Heart right ventricle (tissue), 16 donors: Measurements from ENCODE around the gene PPEF2. TPM values are rescaled to one million over a fixed set of nuclear protein-coding genes. Genes with fewer than 3 reads are reported as not detected.
A peak's percentile ranks its signal among the peaks of the same experiment; 100 is the strongest.
"Not testable (repeated sequence)": the region's sequence is repeated elsewhere in the genome, so short reads cannot be mapped to it uniquely, and the experiment has no call there.

Source experiments
- ATAC-seq, 8 donors: fragments of 200-7000 bp; cut with Tn5 transposase; one replicate each; pipeline ENCODE4 v1.9.1; 2020; ENCODE audit warnings: mild to moderate bottlenecking in 8 of 8, moderate library complexity in 8 of 8, moderate number of reproducible peaks in 1 of 8
- DNase-seq, 2 donors: peaks; one replicate each; pipeline ENCODE4 v3.0.0-alpha.2; 2020
- H3K27ac ChIP-seq, 10 donors: fragments of 200-600 bp; sonication (generic) in 2 of 10; one replicate each; pipeline versions ENCODE4 v1.5.0 to v1.8.0; 2020 to 2022; ENCODE audit warnings: mild to moderate bottlenecking in 3 of 10
- H3K27me3 ChIP-seq, 7 donors: fragments of 200-600 bp; one replicate each; pipeline ENCODE4 v1.8.0; 2021 to 2022; ENCODE audit warnings: mild to moderate bottlenecking in 2 of 7
- H3K36me3 ChIP-seq, 9 donors: fragments of 200-600 bp; sonication (generic) in 1 of 9; one replicate each; pipeline versions ENCODE4 v1.5.0 to v1.8.0; 2020 to 2022; ENCODE audit warnings: mild to moderate bottlenecking in 2 of 9
- H3K4me1 ChIP-seq, 9 donors: fragments of 200-600 bp; sonication (generic) in 1 of 9; one replicate each; pipeline versions ENCODE4 v1.5.0 to v1.8.0; 2020 to 2022; ENCODE audit warnings: mild to moderate bottlenecking in 4 of 9
- H3K4me3 ChIP-seq, 10 donors: fragments of 200-600 bp; sonication (generic) in 2 of 10; one replicate each; pipeline versions ENCODE4 v1.5.0 to v1.8.0; 2020 to 2022; ENCODE audit warnings: mild to moderate bottlenecking in 7 of 10, moderate library complexity in 2 of 10
- H3K9me3 ChIP-seq, 11 donors: fragments of 200-600 bp in 10 of 11; sonication (generic) in 2 of 11; one replicate each; pipeline versions ENCODE4 v1.5.0 to v1.8.0; 2013 to 2022; ENCODE audit warnings: mild to moderate bottlenecking in 2 of 11, control low read depth in 1 of 11, moderate library complexity in 1 of 11
- WGBS, 2 donors: extraction: QIAGEN DNeasy Blood & Tissue Kit; methylation state at CpG; one replicate each; pipeline ENCODE4 v1.1.7; 2013; ENCODE audit warnings: inconsistent platforms in 1 of 2; 5-methylcytosine and 5-hydroxymethylcytosine counted together
- intact Hi-C, 10 donors: fragments of 100-400 bp; cut with DNase I; formaldehyde crosslinking; loops; one replicate each; pipeline versions ENCODE4 v1.11.1 to v1.14.2; 2022
- polyA plus RNA-seq, 2 donors: library from polyadenylated mRNA; stranded (reverse); fragments of 200-250 nt; gene quantifications; one replicate each; pipeline ENCODE4 v1.2.3, GENCODE V29; 2013
- total RNA-seq, 10 donors: library from RNA; stranded (reverse); fragmentation: NEBNext Ultra II Directional in 3 of 10; extraction: Animal tissue kit (Norgen Biotek cat#: 25700) in 3 of 10; gene quantifications; one replicate each; pipeline versions ENCODE4 v1.2.1 to v1.2.4, GENCODE V29; 2021 to 2023
- TF ChIP-seq, protein P1 (sequence below), 9 donors: fragments of 200-600 bp; sonication (generic) in 2 of 9; IDR thresholded peaks; one replicate each; pipeline versions ENCODE4 v1.5.0 to v1.8.0; 2021 to 2022; ENCODE audit warnings: antibody characterized with exemption in 9 of 9, mild to moderate bottlenecking in 5 of 9, moderate library complexity in 1 of 9
- donor health status: Arrhythmogenic right ventricular cardiomyopathy.
- donor health status: ischemic (EF 13 %, LVEDD 7.1; RV severe dilation, severe dysfunction).
- donor health status: healthy with polysubstance abuse.
- donor health status: DM: no; HTN: yes; CAD: no.
- donor health status: DM: no; HTN: no; CAD: no.
- donor health status: ischemic (EF 25% LVEDD 6.9; RV normal size, moderate dysfunction).
- donor health status: ischemic (EF 25% LVEDD 5.7; RV mildly dilated, moderate dysfunction).
- donor health status: healthy.
- donor health status: DM: yes; HTN: yes; CAD: no.
- donor health status: Ischemic cardiomyopathy.
- donor health status: ischemic (EF 35%, LVEDD 5.7; RV mildly dilated, moderate dysfunction).
- donor health status: nonischemic (EF 11% LVEDD 7.7; RV severe dilation, severe dysfunction).
- donor health status: DM: yes; HTN: yes; CAD: no.
- donor health status: PGD.
- donor health status: ischemic (EF 29% LVEDD 5.4; RV normal size, mild dysfunction).
- donor health status: nonischemic (EF 23%, LVEDD 6.1; RV moderate dilation, normal function).

Gene PPEF2
- total and polyA plus RNA-seq, 12 donors: not detected

- peaks cover 0 to 13% (median 0%) of the 10 kb centered on the region in 9 donors for H3K4me1 ChIP-seq
- ATAC-seq (no peak), DNase-seq (peak in 1 of 2 donors; percentile 10)
- intact Hi-C loops: loop anchor here in 4 of 10 donors (5.0 to 10.0 kb wide), 3 partner anchors 145 to 155 kb away; partner anchors contain the start of gene ART3 (in 2 of the 4)
- H3K9me3 ChIP-seq: no peaks in the 10 kb centered on the region
- peaks cover 0 to 87% (median 11%) of the 10 kb centered on the region in 9 donors for H3K36me3 ChIP-seq
- H3K27ac ChIP-seq: no peak overlapping the region
- no peak overlapping the region for H3K4me3 ChIP-seq
- H3K27me3 ChIP-seq: no peaks in the 10 kb centered on the region
- TF ChIP-seq, protein P1, sequence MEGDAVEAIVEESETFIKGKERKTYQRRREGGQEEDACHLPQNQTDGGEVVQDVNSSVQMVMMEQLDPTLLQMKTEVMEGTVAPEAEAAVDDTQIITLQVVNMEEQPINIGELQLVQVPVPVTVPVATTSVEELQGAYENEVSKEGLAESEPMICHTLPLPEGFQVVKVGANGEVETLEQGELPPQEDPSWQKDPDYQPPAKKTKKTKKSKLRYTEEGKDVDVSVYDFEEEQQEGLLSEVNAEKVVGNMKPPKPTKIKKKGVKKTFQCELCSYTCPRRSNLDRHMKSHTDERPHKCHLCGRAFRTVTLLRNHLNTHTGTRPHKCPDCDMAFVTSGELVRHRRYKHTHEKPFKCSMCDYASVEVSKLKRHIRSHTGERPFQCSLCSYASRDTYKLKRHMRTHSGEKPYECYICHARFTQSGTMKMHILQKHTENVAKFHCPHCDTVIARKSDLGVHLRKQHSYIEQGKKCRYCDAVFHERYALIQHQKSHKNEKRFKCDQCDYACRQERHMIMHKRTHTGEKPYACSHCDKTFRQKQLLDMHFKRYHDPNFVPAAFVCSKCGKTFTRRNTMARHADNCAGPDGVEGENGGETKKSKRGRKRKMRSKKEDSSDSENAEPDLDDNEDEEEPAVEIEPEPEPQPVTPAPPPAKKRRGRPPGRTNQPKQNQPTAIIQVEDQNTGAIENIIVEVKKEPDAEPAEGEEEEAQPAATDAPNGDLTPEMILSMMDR (IDR thresholded peaks at IDR 0.05): no peak
- 44 to 60% methylated on average over 3 of the region's 3 CpGs for WGBS, 2 donors
Observed at GRCh38 chr4:75919920-75920319, 17.7 kb upstream of the PPEF2 start.

DNA sequence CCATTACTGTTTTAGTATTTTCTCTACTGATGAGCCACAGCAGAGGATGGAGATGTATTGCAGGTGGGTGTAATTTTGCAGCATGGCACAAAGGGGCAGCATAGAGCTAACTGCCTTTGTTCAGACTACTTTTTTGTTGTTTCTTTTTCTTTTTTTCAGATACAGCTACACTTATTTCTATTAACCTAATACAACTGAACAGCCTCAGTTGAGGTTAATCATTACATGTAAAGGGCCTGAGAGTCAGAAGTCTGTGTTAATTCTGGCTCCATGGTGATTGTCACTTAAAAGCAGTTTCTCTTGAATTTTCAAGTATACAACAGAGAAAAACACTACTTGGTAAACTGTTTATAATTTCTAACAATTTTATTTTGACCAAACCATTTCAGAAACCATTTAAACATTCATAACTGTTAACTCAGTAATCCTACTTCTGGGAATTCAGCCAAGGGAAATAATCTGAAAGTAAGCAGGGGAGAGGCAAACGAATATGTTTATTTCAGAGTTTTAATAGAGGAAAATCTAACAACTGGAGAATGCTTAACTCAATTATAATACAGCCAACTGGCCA lies 13.9 kb upstream of the PPEF2 start:
- TF ChIP-seq, protein P1 (IDR thresholded peaks at IDR 0.05): peak; percentile 26 to 84 (median 69)
- Histone ChIP-seq H3K27me3 (no peaks in the 10 kb centered on the region), H3K27ac (peak overlapping the region in 3 of 10 donors; percentile 5 to 36 (median 17)), H3K4me3 (no peak overlapping the region), H3K9me3 (no peaks in the 10 kb centered on the region), H3K36me3 (peaks cover 0 to 71% (median 11%) of the 10 kb centered on the region in 9 donors), H3K4me1 (peaks cover 0 to 13% (median 0%) of the 10 kb centered on the region in 9 donors)
- intact Hi-C loops: loop anchor here in 4 of 10 donors (5.0 to 10.0 kb wide), 3 partner anchors 149 to 159 kb away; partner anchors contain the start of gene ART3 (in 2 of the 4)
- DNase-seq (no peak), ATAC-seq (peak in 6 of 8 donors; percentile 38 to 67 (median 52))
- WGBS, 2 donors: 32 to 34% methylated on average over 1 of the region's 1 CpG

- no peak overlapping the region for H3K27ac ChIP-seq
- intact Hi-C loops: loop anchor here in 3 of 10 donors (10.0 kb wide), 2 partner anchors 152 to 162 kb away; partner anchors contain the start of gene ART3 (in 2 of the 3)
- ATAC-seq (no peak), DNase-seq (no peak)
- peaks cover 0 to 9% (median 0%) of the 10 kb centered on the region in 9 donors for H3K4me1 ChIP-seq
- H3K36me3 ChIP-seq: peaks cover 0 to 40% (median 0%) of the 10 kb centered on the region in 9 donors
- 69 to 70% methylated on average over 6 of the region's 6 CpGs for WGBS, 2 donors
- peaks cover 0 to 8% (median 0%) of the 10 kb centered on the region in 11 donors for H3K9me3 ChIP-seq
- no peaks in the 10 kb centered on the region for H3K27me3 ChIP-seq
- H3K4me3 ChIP-seq: no peak overlapping the region
- TF ChIP-seq, protein P1 (IDR thresholded peaks at IDR 0.05): no peak
Observed at GRCh38 chr4:75912968-75913367, 10.7 kb upstream of the PPEF2 start.

- H3K4me3 ChIP-seq, H3K27ac ChIP-seq, H3K27me3 ChIP-seq, ATAC-seq, DNase-seq, H3K9me3 ChIP-seq: not testable (repeated sequence)
- Histone ChIP-seq H3K4me1 (peaks cover 0 to 14% (median 0%) of the 10 kb centered on the region in 9 donors), H3K36me3 (peaks cover 0 to 28% (median 0%) of the 10 kb centered on the region in 9 donors)
- WGBS, 2 donors: 85 to 95% methylated on average over 6 of the region's 6 CpGs
- intact Hi-C loops: loop anchor here in 3 of 10 donors (10.0 kb wide), 2 partner anchors 154 to 164 kb away; partner anchors contain the start of gene ART3 (in 2 of the 3)
Observed at GRCh38 chr4:75910831-75911230, 8.6 kb upstream of the PPEF2 start.

GRCh38 chr4:75909405-75909804 lies 7.2 kb upstream of the PPEF2 start:
- ATAC-seq (no peak), DNase-seq (no peak)
- TF ChIP-seq, protein P1 (IDR thresholded peaks at IDR 0.05): no peak
- intact Hi-C loops: no loop called here
- Histone ChIP-seq H3K9me3 (peaks cover 0 to 8% (median 0%) of the 10 kb centered on the region in 11 donors), H3K27me3 (no peaks in the 10 kb centered on the region), H3K4me1 (peaks cover 0 to 14% (median 0%) of the 10 kb centered on the region in 9 donors), H3K4me3 (no peak overlapping the region), H3K27ac (no peak overlapping the region), H3K36me3 (peaks cover 0 to 16% (median 0%) of the 10 kb centered on the region in 9 donors)
- 92% methylated on average over 5 of the region's 5 CpGs for WGBS, 2 donors
